SKM-1 (cell line): Measurements from ENCODE around the gene MIPEP.

Experiments
- DNase-seq: peaks from one replicate; lab custom pipeline; 2025; ENCODE audit not compliant: unreplicated experiment; lab: John Stamatoyannopoulos, UW

MIPEP gene

DNA sequence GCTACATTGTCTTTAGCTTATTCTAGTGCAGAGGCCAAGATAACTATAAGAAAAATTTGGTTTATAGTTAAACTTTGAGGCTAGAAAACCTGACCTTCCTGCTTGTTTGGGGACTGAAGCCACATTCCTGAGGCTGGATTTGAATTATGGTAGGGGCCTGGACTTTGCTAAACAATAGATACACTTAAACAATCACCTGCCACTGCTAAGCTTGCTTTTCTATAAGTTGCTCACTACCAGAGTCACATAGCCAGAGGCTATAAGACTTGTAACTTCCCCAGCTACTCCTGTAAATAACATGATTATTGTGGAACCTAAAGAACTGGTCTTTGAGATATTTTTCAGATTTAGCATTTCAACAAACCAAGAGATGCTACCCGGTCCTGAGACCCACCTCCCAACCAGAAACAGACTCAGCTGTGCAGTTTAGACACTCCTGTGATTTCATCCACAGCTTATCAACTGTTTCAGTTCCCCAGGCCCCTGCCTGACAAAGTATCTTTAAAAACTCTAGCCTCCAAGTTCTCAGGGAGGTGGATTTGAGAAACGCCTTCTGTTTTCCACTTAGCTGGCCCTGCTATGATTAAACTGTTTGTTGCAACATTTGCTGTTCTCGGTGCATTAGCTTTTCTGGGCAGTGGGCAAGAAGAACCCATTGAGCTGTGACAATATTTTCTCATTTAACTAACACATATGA is 77.7 kb downstream of the MIPEP start:
- DNase-seq: no peak

DNA sequence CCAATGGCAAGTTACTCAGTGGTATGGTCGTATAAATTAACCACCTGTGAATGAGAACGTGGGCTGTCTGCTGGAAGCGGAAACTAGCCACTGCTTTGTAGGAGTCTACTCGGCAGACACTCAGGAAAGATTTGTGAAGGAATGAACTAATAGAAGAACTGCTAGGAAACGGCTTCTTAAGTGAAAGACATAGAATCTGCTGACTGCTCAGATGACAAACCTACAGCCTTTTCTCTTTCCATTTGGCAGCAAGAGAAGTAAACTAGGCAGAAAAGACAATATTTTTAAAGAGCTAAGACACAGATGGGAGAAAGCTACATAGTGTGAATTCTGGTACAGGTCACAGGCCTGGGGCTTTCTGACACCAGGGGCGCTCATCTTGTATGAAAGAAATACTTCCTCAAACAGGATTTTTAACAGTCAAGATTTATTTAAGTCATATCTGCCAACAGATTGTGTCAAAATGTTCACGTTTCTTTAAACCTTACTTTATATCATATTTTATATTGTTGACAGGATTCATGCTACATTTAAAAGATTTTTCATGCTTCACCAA is 78.4 kb downstream of the MIPEP start:
- DNase-seq: no peak

DNA sequence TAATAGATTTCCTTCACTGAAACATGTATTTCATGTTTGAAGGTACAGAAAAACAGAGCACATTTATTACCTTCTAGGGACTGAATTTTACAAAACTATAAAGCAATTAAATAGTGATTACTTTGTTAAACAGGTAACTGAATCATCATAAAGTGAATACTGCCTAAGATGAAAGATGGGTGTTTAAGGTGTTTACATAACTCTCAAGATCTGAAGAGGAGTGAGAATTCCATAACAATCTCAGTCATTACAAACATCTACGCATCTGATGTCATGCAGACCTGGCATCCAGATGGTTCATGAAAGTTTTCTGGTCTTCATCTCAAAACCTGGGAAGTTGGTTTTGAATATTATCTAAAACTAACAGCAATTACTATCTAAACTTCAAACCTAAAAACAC is 80.4 kb downstream of the MIPEP start:
- DNase-seq: no peak

GRCh38 chr13:23806874-23807526 is 82.2 kb downstream of the MIPEP start:
- no peak for DNase-seq

DNA sequence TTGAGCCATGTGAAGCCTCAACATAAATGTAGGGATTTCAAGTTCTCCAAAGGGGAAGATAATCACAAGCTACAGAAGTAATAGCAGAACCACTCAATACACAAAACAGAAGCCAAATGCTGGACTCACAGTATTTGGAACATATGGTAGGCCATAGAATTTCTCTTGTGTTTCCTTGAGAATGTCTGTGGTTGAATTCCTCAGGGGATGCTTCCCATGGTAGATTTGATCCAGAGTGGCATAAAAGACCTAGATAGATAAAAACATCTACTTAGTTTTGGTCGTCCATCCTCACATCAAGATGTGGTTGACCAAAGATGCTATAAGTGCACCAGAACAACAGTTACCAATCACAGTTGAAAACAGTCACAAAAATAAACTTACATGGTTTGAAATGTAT is 83.4 kb downstream of the MIPEP start:
- DNase-seq: no peak

DNA sequence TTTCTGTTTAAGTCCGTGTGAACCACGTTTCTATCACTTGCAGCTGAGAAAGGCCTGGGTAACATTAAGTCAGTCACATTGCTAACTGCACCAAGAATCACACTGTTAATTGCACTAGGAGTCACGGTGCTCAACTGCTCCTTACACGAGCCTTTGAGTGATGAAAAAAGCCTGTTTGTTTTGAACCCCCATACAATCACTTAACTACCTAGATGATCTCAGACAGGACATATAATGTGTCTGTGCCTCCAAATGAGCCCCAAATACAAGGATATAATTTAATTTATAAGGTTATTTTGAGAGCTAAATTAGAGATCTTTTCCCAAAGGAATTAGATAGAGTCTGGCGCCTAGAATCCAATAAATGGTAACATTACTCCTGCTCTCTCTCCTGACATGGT is 84.1 kb downstream of the MIPEP start:
- DNase-seq: no peak

- no peak for DNase-seq
Observed at GRCh38 chr13:23804166-23804565, 85.0 kb downstream of the MIPEP start.

- DNase-seq: no peak
Observed at GRCh38 chr13:23801141-23801540, 88.1 kb downstream of the MIPEP start.

DNA sequence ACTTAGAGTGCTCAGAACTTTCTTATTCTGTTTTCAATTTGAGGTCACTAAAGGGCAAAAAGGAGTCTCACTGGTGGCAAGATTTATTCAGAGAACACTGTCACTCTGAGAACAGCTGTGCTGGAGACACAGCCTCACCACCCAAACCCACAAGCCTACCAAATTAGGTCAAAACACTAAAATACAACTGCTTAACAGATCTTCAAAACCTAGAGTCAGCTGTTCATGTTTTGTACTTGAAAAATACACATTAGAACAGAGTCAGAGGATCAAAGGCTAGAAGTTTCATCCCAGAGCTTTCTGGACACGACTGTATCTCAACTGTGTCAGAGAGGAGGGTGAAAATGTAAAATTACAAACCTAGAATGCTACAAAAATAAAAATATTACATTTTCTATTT is 89.3 kb downstream of the MIPEP start:
- no peak for DNase-seq

GRCh38 chr13:23797276-23797903 is 91.8 kb downstream of the MIPEP start:
- DNase-seq: no peak

GRCh38 chr13:23796551-23796950 is 92.6 kb downstream of the MIPEP start:
- DNase-seq: no peak

- DNase-seq: no peak
Observed at GRCh38 chr13:23794267-23795161, 94.7 kb downstream of the MIPEP start.

DNA sequence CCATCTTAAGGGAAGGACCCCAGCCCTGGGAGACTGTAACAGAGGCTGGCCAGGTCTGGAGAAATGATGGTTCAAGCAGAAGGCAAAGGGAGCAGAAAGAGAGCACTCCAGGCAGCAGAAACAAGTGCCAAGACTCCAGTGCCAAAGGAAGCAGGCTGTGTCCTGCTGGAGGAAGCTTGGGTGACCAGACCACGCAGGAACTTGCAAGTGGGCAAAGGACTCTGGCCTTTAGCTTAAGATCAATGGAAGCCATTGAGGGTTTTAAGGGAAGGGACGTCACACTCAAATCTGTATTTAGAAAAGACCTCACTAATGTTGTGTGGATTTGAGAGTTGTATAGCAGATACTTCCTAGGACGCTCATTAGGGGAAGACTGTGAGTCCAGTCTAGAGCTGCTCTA is 95.5 kb downstream of the MIPEP start:
- DNase-seq: no peak

- DNase-seq: no peak
Observed at GRCh38 chr13:23792680-23793079, 96.5 kb downstream of the MIPEP start.

DNA sequence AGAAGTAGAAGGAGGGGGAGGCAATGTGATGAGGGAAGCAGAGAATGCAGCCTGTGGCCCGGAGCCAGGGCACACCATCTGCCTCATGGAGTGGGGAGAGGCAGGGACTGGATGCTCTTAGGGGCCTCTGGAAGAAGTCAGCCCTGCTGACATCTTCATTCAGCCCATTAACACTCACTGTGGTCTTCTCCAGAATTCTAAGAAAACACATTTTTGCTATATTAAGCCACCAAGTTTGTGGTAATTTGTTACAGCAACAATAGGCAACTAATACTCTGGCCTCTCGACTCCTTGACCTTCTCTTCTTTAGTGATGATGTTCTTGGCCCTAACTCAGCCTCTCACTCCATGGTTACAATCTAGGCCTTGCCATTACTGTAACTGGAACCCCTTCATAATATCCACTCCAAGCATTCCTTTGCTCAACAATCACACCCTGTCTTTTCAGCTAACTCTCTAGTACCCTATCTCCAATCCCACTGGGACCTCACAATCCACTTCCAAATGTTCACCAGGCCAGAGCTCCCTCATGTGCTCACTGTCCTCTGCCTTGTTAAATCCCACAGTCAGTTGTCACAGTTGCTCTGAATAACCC is 98.5 kb downstream of the MIPEP start:
- DNase-seq: no peak

- DNase-seq: no peak
Observed at GRCh38 chr13:23789576-23790346, 99.4 kb downstream of the MIPEP start.

- no peak for DNase-seq
Observed at GRCh38 chr13:23788459-23788858, 100.7 kb downstream of the MIPEP start.

DNA sequence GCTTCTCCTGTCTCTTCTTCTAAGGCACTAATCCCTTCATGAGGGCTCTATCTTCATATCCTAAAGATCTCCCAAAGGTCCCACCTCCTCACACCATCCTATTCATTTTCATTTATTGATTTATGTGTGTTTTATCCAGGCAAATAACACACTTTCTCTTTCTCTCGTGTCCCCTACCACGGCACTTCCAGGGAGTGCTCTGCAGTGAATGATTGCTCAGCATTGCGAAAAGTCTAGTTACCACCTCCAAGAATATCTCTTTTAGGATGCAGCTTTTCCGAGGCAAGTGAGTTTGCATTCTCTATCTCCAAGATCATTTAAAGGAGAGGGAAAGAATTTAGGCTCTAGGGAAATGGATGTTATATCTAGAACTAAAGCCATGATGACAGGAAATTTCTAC is 101.7 kb downstream of the MIPEP start:
- DNase-seq: no peak

GRCh38 chr13:23786607-23787006 is 102.6 kb downstream of the MIPEP start:
- no peak for DNase-seq

DNA sequence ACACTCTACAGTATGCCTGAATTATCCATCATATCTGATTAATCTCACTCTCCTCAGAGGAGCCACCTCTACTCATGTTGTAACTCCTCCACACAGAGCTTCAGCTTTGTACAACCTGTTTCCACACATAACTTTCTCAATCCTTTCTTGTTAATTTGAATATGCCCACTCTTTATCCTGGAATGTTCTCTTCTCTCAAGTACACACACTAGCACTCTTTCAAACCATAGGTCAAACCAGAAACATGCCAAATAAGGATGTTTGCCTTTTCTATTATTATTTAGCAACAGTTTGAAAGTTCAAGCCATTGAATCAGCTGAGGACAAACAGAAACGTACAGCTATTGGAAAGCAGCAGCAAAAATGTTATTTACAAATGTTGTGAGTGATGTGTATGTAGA is 110.3 kb downstream of the MIPEP start:
- DNase-seq: no peak
